Astrocyte of the hippocampus (primary cell): ENCODE data around the gene KLHL1.
"Not testable (repeated sequence)": the region's sequence is repeated elsewhere in the genome, so short reads cannot be mapped to it uniquely, and the experiment has no call there.

Experiments used
- DNase-seq: peaks from one replicate; pipeline ENCODE4 v3.0.0; 2011; ENCODE audit warnings: low read depth, low spot score

KLHL1 gene, protein sequence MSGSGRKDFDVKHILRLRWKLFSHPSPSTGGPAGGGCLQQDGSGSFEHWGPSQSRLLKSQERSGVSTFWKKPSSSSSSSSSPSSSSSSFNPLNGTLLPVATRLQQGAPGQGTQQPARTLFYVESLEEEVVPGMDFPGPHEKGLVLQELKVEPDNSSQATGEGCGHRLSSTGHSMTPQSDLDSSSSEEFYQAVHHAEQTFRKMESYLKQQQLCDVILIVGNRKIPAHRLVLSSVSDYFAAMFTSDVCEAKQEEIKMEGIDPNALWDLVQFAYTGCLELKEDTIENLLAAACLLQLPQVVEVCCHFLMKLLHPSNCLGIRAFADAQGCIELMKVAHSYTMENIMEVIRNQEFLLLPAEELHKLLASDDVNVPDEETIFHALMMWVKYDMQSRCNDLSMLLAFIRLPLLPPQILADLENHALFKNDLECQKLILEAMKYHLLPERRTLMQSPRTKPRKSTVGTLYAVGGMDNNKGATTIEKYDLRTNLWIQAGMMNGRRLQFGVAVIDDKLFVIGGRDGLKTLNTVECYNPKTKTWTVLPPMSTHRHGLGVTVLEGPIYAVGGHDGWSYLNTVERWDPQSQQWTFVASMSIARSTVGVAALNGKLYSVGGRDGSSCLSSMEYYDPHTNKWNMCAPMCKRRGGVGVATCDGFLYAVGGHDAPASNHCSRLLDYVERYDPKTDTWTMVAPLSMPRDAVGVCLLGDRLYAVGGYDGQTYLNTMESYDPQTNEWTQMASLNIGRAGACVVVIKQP

DNA sequence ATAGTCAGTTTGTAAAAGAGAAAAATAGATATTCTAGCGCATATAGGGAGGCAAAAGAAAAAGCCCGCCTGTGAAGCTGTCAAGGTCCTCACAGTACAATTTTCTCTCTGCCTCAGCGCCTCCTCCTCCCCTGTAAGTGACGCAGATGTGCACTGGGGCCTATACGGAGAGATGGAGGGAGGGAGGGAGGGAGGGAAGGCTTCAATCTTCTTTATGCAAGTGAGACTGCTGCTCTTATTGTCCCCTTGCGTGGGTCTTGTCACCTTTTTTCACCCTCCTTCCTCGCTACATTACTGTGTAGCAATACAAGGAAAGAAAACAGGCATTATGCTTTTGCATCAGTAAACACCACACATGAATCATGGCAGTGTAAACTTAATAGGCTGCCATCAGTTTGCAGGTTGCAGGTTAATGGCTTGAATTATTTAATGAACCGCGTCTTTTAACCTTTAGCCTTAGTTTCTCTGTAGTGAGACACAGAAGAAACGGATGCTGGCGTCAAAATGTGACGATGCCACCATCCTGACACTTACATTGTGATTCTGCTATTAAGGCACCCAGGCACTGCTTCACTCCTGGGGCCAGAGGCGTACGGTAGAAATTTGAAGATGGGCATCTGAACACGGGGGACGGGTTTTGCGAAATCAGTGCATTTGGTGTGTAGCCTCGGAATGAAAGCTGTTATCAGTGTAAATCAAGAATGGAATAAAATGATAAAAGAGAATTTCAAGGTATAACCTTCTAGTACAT lies at the start of gene KLHL1:
Gene KLHL1, minus strand, starts transcription at position 97 of the 750 bp plus-strand sequence. CDS start 753 bp downstream, outside the sequence.
- DNase-seq: no peak

DNA sequence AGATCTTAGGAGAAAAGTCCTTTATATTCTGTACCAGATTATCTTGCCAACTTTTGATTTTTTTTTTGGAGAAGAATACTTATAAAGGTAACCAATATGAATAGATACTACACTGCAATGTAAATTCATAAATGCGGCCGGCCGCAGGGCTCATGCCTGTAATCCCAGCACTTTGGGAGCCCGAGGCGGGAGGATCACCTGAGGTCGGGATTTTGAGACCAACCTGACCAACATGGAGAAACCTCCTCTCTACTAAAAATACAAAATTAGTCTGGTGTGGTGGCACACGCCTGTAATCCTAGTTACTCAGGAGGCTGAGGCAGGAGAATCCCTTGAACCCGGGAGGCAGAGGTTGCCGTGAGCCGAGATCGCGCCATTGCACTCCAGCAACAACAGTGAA lies 34.4 kb upstream of the KLHL1 start:
- not testable (repeated sequence) for DNase-seq

DNA sequence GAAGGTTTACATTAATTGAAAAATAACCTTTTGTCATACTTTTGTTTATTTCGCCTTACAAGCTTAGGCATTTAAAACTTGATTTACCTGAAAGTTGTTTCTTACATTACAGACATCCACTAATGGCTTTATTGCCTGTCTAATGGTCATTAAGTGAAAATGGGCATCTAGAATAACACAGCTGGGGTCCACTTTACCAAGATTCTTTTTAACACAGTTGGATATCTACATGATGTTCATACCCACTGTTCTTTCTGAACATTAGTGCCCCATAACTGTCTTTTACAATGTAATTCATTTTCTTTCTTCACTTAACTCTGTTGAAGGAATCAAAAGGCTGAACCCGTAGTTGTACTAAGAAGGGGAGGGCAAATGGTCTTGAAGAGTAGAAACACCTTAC lies 19.8 kb upstream of the KLHL1 start:
- no peak for DNase-seq

DNA sequence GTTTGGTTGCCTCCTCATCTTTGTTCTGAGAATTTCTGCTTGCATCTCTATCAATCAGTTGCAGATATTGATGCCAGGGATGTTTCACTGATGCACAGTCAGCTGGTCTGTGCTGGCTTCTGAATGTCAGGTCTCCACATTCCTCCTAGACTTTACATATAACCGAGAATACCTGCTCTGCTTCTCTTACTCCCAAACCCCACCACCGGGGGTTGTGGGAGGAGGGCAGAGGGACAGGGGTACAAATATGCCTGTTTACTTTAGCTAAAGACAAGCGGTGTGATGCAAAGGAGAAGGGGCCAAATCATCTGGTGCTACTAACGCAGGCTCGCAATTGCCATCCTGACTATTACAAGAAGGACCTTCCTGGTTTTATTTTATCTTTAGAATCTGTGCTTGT lies 17.4 kb upstream of the KLHL1 start:
- DNase-seq: no peak

DNA sequence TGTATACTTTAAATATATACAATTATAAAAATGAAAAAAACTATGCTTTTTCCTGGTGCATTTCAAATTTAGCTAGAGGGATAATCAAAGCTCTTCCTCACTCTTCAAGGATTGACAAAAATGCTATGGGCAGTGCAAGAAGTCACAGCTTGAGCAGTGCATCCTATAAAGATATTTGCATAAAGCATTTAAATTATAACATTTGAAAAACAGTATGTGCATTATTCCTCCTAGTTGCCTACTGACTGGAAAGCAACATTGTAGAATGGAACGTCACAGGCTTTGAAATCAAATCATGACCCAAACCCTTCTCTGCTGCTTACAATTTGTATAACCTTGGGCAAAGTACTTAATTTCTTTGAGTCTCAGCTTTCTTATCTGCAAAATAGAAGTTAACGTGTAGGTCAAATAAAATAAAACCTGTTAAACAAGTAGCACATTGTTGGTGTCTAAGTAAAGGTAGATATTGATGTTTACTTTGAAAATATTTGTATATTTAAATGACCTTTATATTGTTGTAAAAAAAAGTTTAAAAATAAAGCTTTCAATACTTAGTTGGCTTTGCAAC lies 9.2 kb upstream of the KLHL1 start:
- DNase-seq: no peak

DNA sequence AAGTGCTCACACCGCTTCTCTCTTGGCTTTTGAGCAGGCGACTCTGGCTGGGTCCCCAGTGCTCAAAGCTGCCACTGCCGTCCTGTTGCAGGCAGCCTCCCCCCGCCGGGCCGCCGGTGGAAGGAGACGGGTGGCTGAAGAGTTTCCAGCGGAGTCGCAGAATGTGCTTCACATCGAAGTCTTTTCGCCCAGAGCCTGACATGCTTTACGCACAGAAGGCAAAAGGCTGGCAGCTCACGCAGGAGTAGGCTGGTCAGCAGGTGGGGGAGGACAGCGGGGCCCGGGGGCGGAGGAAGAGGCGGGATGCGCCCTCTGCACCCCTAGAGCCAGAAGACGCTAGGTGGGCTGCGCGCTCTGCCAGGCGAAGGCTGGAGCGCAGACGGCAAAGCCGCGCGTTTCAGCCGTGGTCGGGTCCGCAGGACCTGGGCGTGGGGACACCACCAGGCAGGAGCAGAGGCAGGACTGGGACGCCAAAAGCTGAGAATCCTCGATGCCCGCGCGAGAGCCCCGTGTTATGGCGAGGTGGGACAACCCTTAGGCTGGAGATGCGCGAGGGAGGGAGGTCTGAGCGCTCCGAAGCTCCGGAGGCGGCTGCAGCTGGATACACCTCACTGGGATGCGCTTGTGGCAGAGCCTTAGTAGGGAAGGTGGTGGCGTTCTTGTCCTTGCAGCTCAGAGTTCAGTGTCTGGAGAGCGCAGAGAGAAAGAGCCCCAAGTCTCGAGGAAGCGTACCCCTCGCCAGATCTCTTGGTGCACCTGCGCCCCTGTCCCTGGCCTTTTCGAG lies 562 bp downstream of the KLHL1 start, which contains the start of gene ATXN8OS:
Gene ATXN8OS, plus strand, starts transcription at position 329 of the 784 bp plus-strand sequence.
- DNase-seq: peak; percentile 39

DNA sequence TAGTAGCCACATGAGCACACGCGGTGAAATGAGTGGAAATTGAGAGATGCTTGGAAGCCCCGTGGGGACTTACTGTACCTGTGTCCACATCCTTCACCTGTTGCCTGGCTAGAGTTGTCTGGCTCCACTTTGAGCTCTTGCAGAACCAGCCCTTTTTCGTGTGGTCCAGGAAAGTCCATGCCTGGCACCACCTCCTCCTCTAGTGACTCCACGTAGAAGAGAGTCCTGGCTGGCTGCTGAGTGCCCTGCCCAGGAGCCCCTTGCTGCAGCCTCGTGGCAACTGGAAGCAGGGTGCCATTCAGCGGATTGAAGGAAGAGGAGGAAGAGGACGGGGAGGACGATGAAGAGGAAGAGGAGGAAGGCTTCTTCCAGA lies 1.1 kb downstream of the KLHL1 start:
- DNase-seq: no peak

DNA sequence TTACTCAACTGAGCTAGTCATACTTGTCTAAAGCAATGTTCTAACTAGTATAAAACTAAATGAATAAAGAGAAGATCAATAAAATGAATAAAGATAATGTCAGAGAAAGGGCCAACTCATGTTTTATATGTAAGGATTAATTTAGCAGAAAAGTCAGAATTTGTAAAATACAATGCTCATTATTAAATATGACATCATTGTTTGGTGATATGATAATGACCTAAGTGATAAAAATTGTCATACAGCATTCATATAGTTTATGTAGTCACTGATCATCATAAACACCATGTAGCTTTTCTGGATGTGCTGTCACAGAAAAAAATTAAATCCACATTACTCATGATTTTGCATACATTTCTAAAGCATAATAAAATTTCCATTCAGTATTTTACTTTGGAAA lies 3.8 kb downstream of the KLHL1 start:
- no peak for DNase-seq

DNA sequence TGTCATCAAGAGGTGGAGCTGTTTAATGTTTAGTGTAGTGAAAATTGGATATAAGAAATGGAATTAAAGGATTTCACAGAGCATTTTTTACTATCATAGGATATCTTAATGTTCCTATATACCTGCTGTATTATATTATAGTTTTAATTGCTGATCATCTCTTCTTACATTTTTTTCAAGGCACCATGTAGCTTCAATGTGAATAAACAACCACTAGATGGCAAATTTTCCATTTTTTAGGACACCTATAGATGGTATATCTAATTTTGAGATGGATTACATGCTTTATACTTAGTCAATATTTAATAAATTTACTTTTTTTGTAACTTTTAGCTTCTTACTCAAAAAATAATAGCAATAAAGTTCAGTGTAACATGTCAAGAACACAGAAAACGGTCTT lies 9.6 kb downstream of the KLHL1 start:
- no peak for DNase-seq

DNA sequence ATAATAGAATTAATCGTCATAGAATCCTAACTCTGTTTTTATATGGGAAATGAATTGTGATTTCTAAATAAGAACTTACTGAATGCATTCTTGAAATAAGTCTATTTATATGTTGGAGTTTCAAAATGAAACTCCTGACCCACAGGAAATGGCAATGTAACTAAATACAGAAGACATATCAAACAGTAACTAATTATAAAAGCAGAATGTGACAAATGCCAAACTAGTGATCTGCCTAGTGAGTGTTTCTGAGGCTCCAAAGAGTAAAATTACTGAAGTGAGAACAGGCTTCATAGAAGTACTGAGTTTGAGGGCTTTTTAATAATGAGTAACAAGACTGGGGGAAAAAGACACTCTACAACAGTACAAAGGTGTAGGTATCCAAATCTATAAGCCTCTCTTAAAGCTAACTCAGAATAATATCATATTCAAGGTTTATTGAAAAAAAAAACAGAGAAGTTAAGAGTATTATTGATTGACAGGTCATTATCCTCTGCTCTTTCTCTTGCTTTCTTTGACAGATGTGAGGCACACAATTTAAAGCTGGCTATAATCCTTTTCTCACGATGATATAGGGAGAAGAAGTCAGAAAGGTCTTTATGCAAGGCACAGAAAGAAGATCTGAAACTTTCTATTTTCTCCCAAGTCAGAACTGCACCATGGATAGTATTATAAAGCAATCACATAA lies 18.1 kb downstream of the KLHL1 start:
- DNase-seq: no peak

DNA sequence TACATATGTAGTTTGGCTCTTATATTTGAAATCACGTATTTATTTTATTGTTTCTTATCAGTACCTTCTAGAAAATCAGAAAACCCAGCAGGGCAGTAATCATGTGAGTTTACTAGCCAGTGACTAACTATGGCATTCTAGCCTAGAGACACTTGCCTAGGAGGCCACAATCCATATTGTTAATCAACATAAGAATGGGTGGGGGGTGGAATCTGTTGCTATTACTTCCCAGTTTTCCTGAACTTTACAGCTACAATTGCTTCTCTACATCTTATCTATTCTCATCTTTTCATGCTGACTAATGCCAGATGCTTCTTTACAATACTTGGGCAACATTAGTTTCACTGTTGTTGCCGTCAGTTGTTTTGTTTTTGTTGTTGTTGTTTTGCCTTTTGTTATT lies 19.3 kb downstream of the KLHL1 start:
- no peak for DNase-seq

DNA sequence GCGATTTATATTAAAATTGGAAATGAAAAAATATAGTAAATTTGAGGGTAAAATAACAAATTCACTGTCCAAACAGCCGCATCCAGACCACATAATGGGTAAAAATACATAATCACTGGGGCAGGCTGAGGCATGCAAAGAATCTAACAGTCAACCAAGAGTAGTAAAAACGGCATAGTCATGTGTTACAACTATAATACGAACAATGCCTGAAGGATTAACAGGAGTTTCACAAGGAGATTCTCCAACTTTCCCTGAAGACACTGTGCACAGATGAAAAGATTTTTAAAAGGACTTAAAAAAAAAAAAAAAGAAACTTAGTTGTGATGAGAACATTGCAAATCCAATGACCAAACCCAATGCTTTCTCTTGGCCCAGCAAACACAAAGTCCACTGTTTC lies 21.0 kb downstream of the KLHL1 start:
- no peak for DNase-seq

DNA sequence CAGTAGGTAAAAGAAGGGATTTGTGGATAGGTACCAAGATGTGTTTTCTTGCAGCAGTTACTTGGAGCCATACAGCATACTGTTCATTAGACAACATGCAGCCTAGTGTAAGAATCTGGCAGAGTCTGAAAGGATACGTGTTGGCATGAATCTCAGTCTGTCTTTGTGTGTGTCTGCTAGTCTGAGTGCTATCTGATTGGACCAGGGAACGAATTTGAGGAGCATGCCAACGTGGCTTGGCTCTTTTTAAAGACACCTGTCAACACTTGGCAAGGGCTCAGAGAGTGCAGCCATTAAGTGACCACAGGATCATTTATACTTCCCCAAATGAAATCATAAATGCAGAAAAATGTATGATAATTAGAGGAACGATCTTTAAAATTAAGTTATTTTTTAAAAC lies 28.2 kb downstream of the KLHL1 start:
- peak; percentile 77 for DNase-seq

DNA sequence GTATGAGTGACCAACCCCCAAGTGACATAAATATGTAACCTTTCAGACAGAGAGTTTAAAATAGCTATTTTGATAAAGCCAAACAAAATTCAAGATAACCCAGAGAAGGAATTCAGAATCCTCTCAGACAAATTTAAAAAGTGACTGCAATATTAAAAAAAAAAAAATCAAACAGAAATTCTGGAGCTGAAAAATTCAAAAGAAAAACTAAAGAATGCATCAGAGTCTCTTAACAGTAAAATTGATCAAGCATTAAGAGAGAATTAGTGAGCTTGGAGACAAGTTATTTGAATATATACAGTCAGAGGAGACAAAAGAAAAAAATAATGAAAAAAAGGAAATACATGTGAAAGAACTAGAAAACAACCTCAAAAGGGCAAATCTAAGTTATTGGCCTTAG lies 53.7 kb downstream of the KLHL1 start:
- no peak for DNase-seq

DNA sequence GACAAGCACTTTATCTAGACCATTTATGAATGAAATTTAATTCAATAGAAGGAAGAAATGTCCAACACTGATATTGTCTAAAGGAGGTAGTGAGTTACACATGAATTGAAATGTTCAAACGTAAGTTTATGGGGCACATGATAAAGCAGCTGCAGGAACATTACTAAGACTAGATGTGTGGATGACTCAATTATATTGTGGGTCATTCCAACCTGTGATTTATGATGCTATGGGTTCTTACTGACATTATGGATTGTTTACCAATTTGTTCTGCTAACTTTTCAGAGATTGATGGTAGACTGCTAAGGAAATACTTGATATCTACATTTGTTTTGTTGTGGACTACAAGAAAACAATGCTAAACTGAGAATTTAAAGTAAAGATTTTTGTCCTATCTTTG lies 56.7 kb downstream of the KLHL1 start:
- no peak for DNase-seq

DNA sequence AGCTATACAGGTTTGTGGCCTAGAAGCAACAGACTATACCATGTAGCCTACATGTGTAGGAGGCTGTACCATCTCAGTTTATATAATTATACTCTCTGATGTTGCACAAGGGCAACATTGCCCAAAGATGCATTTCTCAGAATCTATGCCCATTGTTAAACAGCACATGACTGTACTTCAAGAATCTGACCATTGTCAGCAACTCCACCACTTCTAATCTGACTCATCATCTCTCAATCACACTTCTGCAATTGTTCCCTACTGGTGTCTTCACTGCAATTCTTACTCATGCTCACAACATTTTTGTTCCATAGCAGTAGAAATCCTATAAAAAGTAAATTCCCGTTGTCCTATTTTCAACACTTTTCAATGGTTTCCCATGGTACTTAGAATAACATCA lies 64.6 kb downstream of the KLHL1 start:
- DNase-seq: peak; percentile 1

DNA sequence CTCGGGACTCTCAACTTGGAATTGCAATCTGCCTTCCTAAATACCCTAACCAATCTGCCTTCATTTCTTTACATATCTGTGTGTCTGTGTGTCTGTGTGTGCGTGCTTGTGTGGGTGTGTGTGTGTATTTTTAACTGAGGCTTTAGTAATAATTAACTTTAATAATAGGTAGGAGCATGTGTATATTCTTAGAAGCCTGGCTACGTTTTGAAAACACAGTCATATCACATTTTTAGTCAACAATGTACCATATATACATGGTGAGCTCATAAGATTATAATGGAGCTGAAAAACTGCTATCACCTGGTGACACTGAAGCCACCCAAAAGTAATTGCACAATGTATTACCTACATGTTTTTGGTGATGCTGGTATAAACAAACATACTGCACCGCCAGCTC lies 66.1 kb downstream of the KLHL1 start:
- no peak for DNase-seq

DNA sequence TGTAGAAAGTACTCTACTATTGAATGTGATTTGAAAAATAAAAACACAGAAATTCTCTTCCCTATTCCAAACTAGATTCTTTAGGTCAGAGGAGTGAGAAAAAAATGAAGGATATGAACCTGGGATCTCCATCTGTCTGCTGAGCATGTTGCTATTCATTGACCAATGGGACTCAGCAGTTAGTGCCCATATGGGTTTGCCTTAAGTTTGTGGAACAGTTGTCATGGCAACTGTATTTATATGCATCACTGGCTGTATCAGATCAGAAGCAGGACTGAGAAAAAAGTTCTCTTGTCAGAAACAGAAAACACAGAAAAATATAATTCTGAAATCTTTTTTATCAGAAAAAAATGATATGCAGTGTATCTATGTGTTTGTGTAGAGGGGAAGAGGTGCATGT lies 74.0 kb downstream of the KLHL1 start:
- no peak for DNase-seq

DNA sequence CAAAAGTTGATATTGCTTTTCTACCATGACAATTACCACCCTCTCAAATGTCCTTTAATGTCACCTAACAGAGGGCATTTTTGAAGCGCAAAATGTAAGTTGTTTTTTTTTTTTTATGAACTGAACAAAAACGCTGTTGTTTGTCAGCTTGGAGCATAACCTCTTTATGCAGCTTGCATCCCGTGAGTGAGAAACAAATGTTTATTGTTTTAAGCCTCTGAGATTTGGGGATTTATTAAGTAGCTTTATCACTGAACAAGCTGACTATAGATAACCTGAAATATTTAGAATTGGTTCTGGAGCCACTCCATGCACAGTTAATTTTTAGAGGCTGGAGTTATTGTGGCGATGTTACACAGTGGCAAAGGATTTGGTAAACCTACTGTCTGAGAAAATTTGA lies 80.7 kb downstream of the KLHL1 start:
- DNase-seq: no peak

DNA sequence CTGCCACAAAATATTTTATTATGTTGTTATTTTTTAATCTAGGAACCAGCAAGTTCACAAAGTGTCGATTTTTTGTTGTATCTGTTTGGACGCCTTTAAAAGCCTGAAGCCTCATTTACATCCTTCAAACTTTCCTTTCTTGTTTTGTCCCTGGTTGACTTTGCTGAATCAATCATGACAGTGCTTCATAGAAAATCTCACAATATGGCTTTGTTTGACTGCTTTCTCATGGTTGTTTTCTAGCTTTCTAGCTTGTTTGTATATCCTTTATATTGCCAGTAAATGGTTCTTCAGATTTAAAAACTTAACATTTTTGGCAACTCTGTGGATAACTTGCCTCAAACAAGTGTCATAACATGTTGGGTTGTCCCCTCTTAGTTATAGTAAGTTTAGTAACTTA lies 84.7 kb downstream of the KLHL1 start:
- DNase-seq: no peak

DNA sequence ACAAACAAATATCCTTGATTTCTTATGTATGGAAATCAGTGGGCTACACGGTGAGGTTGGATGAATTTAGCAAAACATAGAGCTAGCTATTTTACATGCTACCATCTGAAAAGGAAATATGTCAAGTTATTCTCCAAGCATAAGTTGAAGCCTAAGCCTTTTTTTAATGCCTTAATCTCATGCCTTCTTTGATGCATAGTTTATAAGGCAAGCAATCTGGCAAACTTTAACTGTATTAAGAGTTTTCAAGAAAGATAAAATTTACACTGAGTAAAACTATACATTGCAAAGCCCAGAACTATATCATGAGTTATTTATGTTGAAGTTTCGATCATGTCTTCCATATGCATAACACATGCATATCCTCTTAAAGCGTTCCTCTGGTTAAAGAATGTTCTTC lies 85.6 kb downstream of the KLHL1 start:
- DNase-seq: no peak
